GM23338 (cell line): Measurements from ENCODE around the gene KCNMB2. TPM values are rescaled to one million over a fixed set of nuclear protein-coding genes. Genes with fewer than 3 reads are reported as not detected.

Source experiments
- ATAC-seq: fragments of 200-7000 bp; cut with Tn5 transposase; 3 replicates; pipeline ENCODE4 v1.9.1; 2020
- DNase-seq: peaks from one replicate; pipeline ENCODE4 v3.0.0-alpha.2; 2015; ENCODE audit warnings: low spot score
- H2AFZ ChIP-seq: fragments of 200-600 bp; sonication (generic); 2 replicates; pipeline ENCODE4 v1.8.0; 2016; ENCODE audit warnings: antibody characterized with exemption, mild to moderate bottlenecking, moderate library complexity
- H3F3A ChIP-seq: fragments of 200-600 bp; sonication (generic); replicated peaks from 2 replicates; pipeline ENCODE4 v1.8.0; 2017; ENCODE audit warnings: antibody characterized with exemption, mixed run types, low read depth
- H3K27ac ChIP-seq: fragments of 200-600 bp; sonication (generic); 2 replicates; pipeline ENCODE4 v1.6.1; 2016; ENCODE audit warnings: low read depth
- H3K27me3 ChIP-seq: fragments of 200-600 bp; sonication (generic); 2 replicates; pipeline ENCODE4 v1.8.0; 2016; ENCODE audit warnings: mild to moderate bottlenecking, mixed run types, moderate library complexity; ENCODE audit not compliant: insufficient read depth
- H3K36me3 ChIP-seq: fragments of 200-600 bp; sonication (generic); 2 replicates; pipeline ENCODE4 v1.8.0; 2016; ENCODE audit warnings: mild to moderate bottlenecking; ENCODE audit not compliant: insufficient read depth
- H3K4me1 ChIP-seq: fragments of 200-600 bp; sonication (generic); 2 replicates; pipeline ENCODE4 v1.8.0; 2016; ENCODE audit warnings: mild to moderate bottlenecking, moderate library complexity; ENCODE audit not compliant: insufficient read depth
- H3K4me2 ChIP-seq: fragments of 200-600 bp; sonication (generic); 2 replicates; pipeline ENCODE4 v1.7.1; 2017; ENCODE audit warnings: mixed run types
- H3K4me3 ChIP-seq: fragments of 200-600 bp; sonication (generic); 2 replicates; pipeline ENCODE4 v1.6.1; 2016; ENCODE audit warnings: mixed run types
- H3K79me2 ChIP-seq: fragments of 200-600 bp; sonication (generic); replicated peaks from 2 replicates; pipeline ENCODE4 v1.8.0; 2017; ENCODE audit warnings: mild to moderate bottlenecking; ENCODE audit not compliant: insufficient read depth
- H3K9me2 ChIP-seq: fragments of 200-600 bp; sonication (generic); 2 replicates; pipeline ENCODE4 v1.8.0; 2017; ENCODE audit not compliant: insufficient read depth
- H4K20me1 ChIP-seq: fragments of 200-600 bp; sonication (generic); replicated peaks from 2 replicates; pipeline ENCODE4 v1.8.0; 2017; ENCODE audit warnings: mild to moderate bottlenecking; ENCODE audit not compliant: insufficient read depth
- H3K27ac Mint-ChIP-seq: 2 replicates; pipeline ENCODE4 v1.8.0; 2020; ENCODE audit warnings: inconsistent platforms, mild to moderate bottlenecking, moderate library complexity, mixed read lengths
- H3K27me3 Mint-ChIP-seq: 3 replicates; pipeline ENCODE4 v1.8.0; 2022; ENCODE audit warnings: low read depth, mild to moderate bottlenecking, moderate library complexity, mixed read lengths, inconsistent platforms; ENCODE audit not compliant: insufficient read depth, poor library complexity
- H3K36me3 Mint-ChIP-seq: 3 replicates; pipeline ENCODE4 v1.8.0; 2021; ENCODE audit warnings: low read depth, mild to moderate bottlenecking, inconsistent platforms, moderate library complexity, mixed read lengths
- H3K4me1 Mint-ChIP-seq: 3 replicates; pipeline ENCODE4 v1.8.0; 2020; ENCODE audit warnings: mild to moderate bottlenecking, inconsistent platforms, mixed read lengths
- H3K4me3 Mint-ChIP-seq: 3 replicates; pipeline ENCODE4 v1.8.0; 2021; ENCODE audit warnings: moderate library complexity, mild to moderate bottlenecking, inconsistent platforms, mixed read lengths
- H3K9me3 Mint-ChIP-seq: 3 replicates; pipeline ENCODE4 v1.8.0; 2020; ENCODE audit warnings: moderate library complexity, mild to moderate bottlenecking, inconsistent platforms, mixed read lengths
- CREB1 ChIP-seq: fragments of 250-450 bp; sonication (Bioruptor Pico); IDR thresholded peaks from 2 replicates; pipeline ENCODE4 v1.5.0; 2020; ENCODE audit warnings: low read depth, mild to moderate bottlenecking, moderate library complexity
- EZH2 ChIP-seq: fragments of 200-600 bp; sonication (generic); IDR thresholded peaks from one replicate; pipeline ENCODE4 v1.8.0; 2017; ENCODE audit warnings: antibody characterized with exemption, mild to moderate bottlenecking, low read depth; ENCODE audit not compliant: unreplicated experiment
- EZH2phosphoT487 ChIP-seq: fragments of 200-600 bp; sonication (generic); IDR thresholded peaks from one replicate; pipeline ENCODE4 v1.8.1; 2018; ENCODE audit warnings: antibody characterized with exemption; ENCODE audit not compliant: unreplicated experiment
- JUNB ChIP-seq: IDR thresholded peaks from one replicate; pipeline ENCODE4 v1.6.1; 2016; ENCODE audit warnings: antibody characterized with exemption; ENCODE audit not compliant: unreplicated experiment
- NANOG ChIP-seq: IDR thresholded peaks from 2 replicates; pipeline ENCODE4 v1.6.1; 2016; ENCODE audit warnings: antibody characterized with exemption, borderline replicate concordance
- POLR2AphosphoS5 ChIP-seq: IDR thresholded peaks from 2 replicates; pipeline ENCODE4 v1.6.1; 2016; ENCODE audit warnings: antibody characterized with exemption, low read depth
- STAT1 ChIP-seq: IDR thresholded peaks from one replicate; pipeline ENCODE4 v1.6.1; 2016; ENCODE audit warnings: antibody characterized with exemption; ENCODE audit not compliant: unreplicated experiment
- ZNF114 ChIP-seq: fragments of 250-450 bp; sonication (Bioruptor Pico); IDR thresholded peaks from 2 replicates; pipeline ENCODE4 v1.5.0; 2020; ENCODE audit warnings: mild to moderate bottlenecking, moderate library complexity
- ZNF331 ChIP-seq: fragments of 250-450 bp; sonication (Bioruptor Pico); IDR thresholded peaks from 2 replicates; pipeline ENCODE4 v1.5.0; 2020; ENCODE audit warnings: low read depth, mild to moderate bottlenecking, moderate library complexity
- polyA plus RNA-seq: library from polyadenylated mRNA; unstranded; fragments of >200 nt; fragmentation: Nextera tagmentation; extraction: Ambion mirVana; gene quantifications from 2 replicates; pipeline ENCODE4 v1.2.1, GENCODE V29; 2016
- total RNA-seq: library from RNA; depleted of rRNA; stranded (reverse); fragments of >200 nt; shearing (Covaris generic); gene quantifications from 2 replicates; pipeline ENCODE4 v1.2.3, GENCODE V29; 2014
- TF ChIP-seq, protein P1 (sequence below): fragments of 250-450 bp; sonication (Bioruptor Pico); IDR thresholded peaks from 2 replicates; pipeline ENCODE4 v1.5.0; 2020; ENCODE audit warnings: mild to moderate bottlenecking, moderate library complexity
- TF ChIP-seq, protein P2 (sequence below): IDR thresholded peaks from one replicate; pipeline ENCODE4 v1.6.1; 2018; ENCODE audit warnings: antibody characterized with exemption; ENCODE audit not compliant: unreplicated experiment
- TF ChIP-seq, protein P3 (sequence below), 2 experiments: fragments of 200-600 bp in 1 of 2; sonication (generic) in 1 of 2; conservative IDR thresholded peaks; 2 replicates each; pipeline versions ENCODE4 v1.5.1 to v1.6.1; 2016 to 2017; ENCODE audit warnings: antibody characterized with exemption in 2 of 2, low read depth in 2 of 2, mild to moderate bottlenecking in 2 of 2, moderate library complexity in 1 of 2
- TF ChIP-seq, protein P4 (sequence below): IDR thresholded peaks from 2 replicates; pipeline ENCODE4 v1.6.1; 2016; ENCODE audit warnings: antibody characterized with exemption

KCNMB2 gene
- total and polyA plus RNA-seq, 2 experiments from 2014 or later, result 0.53 TPM; not detected in 1

DNA sequence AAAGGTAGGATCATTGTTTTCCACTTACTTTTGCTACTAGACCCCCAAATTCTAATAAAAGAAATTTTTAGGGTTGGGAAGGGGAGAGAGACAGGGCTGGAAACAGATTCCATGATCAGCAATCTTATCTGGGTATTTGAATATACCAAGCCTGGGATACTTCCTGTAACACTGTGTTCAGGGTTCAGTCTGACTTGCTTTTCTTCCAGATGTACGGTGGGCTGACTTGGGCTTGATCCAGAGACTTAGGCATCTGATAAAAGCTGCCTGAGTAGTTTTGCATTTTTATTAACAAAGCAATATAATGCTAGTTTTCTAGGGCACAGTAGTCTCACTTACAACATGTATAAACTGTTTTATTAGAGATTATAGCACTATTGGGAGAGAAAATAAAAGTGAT is 49.2 kb downstream of the KCNMB2 start:
- TF ChIP-seq ZNF114 (CRISPR knock-in tag) (no peak), ZNF331 (CRISPR knock-in tag) (no peak), CREB1 (no peak), EZH2 (no peak), JUNB (no peak), POLR2AphosphoS5 (no peak), EZH2phosphoT487 (no peak), STAT1 (no peak), NANOG (no peak)
- TF ChIP-seq, protein P1, sequence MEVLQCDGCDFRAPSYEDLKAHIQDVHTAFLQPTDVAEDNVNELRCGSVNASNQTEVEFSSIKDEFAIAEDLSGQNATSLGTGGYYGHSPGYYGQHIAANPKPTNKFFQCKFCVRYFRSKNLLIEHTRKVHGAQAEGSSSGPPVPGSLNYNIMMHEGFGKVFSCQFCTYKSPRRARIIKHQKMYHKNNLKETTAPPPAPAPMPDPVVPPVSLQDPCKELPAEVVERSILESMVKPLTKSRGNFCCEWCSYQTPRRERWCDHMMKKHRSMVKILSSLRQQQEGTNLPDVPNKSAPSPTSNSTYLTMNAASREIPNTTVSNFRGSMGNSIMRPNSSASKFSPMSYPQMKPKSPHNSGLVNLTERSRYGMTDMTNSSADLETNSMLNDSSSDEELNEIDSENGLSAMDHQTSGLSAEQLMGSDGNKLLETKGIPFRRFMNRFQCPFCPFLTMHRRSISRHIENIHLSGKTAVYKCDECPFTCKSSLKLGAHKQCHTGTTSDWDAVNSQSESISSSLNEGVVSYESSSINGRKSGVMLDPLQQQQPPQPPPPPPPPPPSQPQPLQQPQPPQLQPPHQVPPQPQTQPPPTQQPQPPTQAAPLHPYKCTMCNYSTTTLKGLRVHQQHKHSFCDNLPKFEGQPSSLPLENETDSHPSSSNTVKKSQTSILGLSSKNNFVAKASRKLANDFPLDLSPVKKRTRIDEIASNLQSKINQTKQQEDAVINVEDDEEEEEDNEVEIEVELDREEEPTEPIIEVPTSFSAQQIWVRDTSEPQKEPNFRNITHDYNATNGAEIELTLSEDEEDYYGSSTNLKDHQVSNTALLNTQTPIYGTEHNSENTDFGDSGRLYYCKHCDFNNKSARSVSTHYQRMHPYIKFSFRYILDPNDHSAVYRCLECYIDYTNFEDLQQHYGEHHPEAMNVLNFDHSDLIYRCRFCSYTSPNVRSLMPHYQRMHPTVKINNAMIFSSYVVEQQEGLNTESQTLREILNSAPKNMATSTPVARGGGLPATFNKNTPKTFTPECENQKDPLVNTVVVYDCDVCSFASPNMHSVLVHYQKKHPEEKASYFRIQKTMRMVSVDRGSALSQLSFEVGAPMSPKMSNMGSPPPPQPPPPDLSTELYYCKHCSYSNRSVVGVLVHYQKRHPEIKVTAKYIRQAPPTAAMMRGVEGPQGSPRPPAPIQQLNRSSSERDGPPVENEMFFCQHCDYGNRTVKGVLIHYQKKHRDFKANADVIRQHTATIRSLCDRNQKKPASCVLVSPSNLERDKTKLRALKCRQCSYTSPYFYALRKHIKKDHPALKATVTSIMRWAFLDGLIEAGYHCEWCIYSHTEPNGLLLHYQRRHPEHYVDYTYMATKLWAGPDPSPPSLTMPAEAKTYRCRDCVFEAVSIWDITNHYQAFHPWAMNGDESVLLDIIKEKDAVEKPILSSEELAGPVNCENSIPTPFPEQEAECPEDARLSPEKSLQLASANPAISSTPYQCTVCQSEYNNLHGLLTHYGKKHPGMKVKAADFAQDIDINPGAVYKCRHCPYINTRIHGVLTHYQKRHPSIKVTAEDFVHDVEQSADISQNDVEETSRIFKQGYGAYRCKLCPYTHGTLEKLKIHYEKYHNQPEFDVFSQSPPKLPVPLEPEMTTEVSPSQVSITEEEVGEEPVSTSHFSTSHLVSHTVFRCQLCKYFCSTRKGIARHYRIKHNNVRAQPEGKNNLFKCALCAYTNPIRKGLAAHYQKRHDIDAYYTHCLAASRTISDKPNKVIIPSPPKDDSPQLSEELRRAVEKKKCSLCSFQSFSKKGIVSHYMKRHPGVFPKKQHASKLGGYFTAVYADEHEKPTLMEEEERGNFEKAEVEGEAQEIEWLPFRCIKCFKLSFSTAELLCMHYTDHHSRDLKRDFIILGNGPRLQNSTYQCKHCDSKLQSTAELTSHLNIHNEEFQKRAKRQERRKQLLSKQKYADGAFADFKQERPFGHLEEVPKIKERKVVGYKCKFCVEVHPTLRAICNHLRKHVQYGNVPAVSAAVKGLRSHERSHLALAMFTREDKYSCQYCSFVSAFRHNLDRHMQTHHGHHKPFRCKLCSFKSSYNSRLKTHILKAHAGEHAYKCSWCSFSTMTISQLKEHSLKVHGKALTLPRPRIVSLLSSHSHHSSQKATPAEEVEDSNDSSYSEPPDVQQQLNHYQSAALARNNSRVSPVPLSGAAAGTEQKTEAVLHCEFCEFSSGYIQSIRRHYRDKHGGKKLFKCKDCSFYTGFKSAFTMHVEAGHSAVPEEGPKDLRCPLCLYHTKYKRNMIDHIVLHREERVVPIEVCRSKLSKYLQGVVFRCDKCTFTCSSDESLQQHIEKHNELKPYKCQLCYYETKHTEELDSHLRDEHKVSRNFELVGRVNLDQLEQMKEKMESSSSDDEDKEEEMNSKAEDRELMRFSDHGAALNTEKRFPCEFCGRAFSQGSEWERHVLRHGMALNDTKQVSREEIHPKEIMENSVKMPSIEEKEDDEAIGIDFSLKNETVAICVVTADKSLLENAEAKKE (CRISPR knock-in tag), result no peak
- TF ChIP-seq, protein P2, sequence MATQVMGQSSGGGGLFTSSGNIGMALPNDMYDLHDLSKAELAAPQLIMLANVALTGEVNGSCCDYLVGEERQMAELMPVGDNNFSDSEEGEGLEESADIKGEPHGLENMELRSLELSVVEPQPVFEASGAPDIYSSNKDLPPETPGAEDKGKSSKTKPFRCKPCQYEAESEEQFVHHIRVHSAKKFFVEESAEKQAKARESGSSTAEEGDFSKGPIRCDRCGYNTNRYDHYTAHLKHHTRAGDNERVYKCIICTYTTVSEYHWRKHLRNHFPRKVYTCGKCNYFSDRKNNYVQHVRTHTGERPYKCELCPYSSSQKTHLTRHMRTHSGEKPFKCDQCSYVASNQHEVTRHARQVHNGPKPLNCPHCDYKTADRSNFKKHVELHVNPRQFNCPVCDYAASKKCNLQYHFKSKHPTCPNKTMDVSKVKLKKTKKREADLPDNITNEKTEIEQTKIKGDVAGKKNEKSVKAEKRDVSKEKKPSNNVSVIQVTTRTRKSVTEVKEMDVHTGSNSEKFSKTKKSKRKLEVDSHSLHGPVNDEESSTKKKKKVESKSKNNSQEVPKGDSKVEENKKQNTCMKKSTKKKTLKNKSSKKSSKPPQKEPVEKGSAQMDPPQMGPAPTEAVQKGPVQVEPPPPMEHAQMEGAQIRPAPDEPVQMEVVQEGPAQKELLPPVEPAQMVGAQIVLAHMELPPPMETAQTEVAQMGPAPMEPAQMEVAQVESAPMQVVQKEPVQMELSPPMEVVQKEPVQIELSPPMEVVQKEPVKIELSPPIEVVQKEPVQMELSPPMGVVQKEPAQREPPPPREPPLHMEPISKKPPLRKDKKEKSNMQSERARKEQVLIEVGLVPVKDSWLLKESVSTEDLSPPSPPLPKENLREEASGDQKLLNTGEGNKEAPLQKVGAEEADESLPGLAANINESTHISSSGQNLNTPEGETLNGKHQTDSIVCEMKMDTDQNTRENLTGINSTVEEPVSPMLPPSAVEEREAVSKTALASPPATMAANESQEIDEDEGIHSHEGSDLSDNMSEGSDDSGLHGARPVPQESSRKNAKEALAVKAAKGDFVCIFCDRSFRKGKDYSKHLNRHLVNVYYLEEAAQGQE, result no peak
- TF ChIP-seq, protein P3, sequence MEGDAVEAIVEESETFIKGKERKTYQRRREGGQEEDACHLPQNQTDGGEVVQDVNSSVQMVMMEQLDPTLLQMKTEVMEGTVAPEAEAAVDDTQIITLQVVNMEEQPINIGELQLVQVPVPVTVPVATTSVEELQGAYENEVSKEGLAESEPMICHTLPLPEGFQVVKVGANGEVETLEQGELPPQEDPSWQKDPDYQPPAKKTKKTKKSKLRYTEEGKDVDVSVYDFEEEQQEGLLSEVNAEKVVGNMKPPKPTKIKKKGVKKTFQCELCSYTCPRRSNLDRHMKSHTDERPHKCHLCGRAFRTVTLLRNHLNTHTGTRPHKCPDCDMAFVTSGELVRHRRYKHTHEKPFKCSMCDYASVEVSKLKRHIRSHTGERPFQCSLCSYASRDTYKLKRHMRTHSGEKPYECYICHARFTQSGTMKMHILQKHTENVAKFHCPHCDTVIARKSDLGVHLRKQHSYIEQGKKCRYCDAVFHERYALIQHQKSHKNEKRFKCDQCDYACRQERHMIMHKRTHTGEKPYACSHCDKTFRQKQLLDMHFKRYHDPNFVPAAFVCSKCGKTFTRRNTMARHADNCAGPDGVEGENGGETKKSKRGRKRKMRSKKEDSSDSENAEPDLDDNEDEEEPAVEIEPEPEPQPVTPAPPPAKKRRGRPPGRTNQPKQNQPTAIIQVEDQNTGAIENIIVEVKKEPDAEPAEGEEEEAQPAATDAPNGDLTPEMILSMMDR (conservative IDR thresholded peaks at IDR 0.05; ENCODE audit: low read depth in 2 of 2), result no peak
- TF ChIP-seq, protein P4, sequence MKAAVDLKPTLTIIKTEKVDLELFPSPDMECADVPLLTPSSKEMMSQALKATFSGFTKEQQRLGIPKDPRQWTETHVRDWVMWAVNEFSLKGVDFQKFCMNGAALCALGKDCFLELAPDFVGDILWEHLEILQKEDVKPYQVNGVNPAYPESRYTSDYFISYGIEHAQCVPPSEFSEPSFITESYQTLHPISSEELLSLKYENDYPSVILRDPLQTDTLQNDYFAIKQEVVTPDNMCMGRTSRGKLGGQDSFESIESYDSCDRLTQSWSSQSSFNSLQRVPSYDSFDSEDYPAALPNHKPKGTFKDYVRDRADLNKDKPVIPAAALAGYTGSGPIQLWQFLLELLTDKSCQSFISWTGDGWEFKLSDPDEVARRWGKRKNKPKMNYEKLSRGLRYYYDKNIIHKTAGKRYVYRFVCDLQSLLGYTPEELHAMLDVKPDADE, result no peak
- no peak overlapping the region for H3K4me2 ChIP-seq
- H3K27ac ChIP-seq, result no peak overlapping the region
- no peaks in the 10 kb centered on the region for H3K79me2 ChIP-seq
- H3K27ac Mint-ChIP-seq, result no peak overlapping the region
- H3K9me2 ChIP-seq, result no peaks in the 10 kb centered on the region
- no peaks in the 10 kb centered on the region for H3K27me3 ChIP-seq
- DNase-seq, result no peak
- ATAC-seq, result no peak
- H3K27me3 Mint-ChIP-seq, result no peaks in the 10 kb centered on the region
- H3K4me1 ChIP-seq, result no peaks in the 10 kb centered on the region
- no peaks in the 10 kb centered on the region for H3K36me3 ChIP-seq
- H3K4me3 ChIP-seq, result no peak overlapping the region
- H3K9me3 Mint-ChIP-seq, result 0 out of 3 replicates have a peak, but pooled peaks cover 2% of the 10 kb centered on the region
- no peak overlapping the region for H3K4me3 Mint-ChIP-seq
- no peaks in the 10 kb centered on the region; the same call in 2 of the 3 replicates for H3K4me1 Mint-ChIP-seq
- H3K36me3 Mint-ChIP-seq, result no peaks in the 10 kb centered on the region
- no peak overlapping the region for H2AFZ ChIP-seq
- no peaks in the 10 kb centered on the region for H4K20me1 ChIP-seq
- no peaks in the 10 kb centered on the region for H3F3A ChIP-seq
